Measurements from ENCODE around the gene AMPD3.

Gene AMPD3

DNA sequence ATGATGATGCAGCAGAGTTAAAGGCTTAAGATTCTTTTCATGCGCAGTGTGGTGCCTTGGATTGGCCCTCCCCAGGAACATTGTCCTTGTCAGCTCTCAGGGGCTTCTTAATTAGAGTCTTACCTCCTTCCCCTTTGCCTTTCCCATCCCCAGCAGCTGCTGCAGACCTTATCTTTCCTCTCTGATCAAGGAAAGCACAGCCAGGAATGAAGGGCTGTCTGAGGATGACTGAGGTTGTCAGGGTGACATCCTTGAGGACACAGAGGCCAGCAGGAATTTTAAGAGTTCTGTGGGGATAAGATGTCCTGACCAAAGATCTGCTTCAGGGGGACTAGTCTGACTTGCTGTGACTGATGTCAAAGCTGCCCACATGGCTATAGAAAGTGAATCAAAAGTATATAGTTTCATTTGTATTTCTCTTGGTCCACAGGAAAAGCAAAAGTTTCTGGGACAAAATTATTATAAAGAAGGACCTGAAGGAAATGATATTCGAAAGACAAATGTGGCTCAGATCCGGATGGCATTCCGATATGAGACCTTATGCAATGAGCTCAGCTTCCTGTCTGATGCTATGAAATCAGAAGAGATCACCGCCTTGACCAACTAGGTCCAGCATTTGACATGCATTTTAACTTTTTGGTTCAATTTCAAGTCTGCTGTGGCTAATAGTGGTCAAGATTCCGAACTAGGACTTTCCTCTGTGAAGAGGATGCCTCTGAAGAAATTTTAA, 50.4 kb downstream of the AMPD3 start:
- TF ChIP-seq NFIC (IDR thresholded peaks at IDR 0.05) (no peak), TAF1 (IDR thresholded peaks at IDR 0.05; ENCODE audit: low read depth) (no peak), CREB1 (IDR thresholded peaks at IDR 0.05; ENCODE audit: low read depth) (no peak)
- TF ChIP-seq, protein P1, sequence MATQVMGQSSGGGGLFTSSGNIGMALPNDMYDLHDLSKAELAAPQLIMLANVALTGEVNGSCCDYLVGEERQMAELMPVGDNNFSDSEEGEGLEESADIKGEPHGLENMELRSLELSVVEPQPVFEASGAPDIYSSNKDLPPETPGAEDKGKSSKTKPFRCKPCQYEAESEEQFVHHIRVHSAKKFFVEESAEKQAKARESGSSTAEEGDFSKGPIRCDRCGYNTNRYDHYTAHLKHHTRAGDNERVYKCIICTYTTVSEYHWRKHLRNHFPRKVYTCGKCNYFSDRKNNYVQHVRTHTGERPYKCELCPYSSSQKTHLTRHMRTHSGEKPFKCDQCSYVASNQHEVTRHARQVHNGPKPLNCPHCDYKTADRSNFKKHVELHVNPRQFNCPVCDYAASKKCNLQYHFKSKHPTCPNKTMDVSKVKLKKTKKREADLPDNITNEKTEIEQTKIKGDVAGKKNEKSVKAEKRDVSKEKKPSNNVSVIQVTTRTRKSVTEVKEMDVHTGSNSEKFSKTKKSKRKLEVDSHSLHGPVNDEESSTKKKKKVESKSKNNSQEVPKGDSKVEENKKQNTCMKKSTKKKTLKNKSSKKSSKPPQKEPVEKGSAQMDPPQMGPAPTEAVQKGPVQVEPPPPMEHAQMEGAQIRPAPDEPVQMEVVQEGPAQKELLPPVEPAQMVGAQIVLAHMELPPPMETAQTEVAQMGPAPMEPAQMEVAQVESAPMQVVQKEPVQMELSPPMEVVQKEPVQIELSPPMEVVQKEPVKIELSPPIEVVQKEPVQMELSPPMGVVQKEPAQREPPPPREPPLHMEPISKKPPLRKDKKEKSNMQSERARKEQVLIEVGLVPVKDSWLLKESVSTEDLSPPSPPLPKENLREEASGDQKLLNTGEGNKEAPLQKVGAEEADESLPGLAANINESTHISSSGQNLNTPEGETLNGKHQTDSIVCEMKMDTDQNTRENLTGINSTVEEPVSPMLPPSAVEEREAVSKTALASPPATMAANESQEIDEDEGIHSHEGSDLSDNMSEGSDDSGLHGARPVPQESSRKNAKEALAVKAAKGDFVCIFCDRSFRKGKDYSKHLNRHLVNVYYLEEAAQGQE (IDR thresholded peaks at IDR 0.05; ENCODE audit: low read depth): no peak
- TF ChIP-seq, protein P2, sequence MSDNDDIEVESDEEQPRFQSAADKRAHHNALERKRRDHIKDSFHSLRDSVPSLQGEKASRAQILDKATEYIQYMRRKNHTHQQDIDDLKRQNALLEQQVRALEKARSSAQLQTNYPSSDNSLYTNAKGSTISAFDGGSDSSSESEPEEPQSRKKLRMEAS (IDR thresholded peaks at IDR 0.05): no peak

DNA sequence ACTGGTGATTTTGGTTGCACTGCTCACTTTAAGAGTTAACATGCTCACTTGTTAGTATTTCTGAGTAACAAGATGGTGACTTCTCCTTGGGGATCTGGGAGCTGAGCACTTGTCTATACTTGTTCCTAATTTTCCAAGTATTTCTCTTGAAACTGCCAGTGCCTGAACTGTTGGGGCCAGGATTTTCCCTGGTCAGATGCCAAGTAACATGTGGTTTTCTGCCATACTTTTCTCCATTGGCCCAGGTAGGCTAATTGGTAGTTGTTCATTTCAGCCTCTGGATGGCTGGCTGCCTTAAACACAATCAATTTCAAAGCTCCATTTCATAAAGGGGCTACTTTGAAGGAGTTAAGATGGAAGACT, 50.9 kb downstream of the AMPD3 start:
- TF ChIP-seq, protein P3, sequence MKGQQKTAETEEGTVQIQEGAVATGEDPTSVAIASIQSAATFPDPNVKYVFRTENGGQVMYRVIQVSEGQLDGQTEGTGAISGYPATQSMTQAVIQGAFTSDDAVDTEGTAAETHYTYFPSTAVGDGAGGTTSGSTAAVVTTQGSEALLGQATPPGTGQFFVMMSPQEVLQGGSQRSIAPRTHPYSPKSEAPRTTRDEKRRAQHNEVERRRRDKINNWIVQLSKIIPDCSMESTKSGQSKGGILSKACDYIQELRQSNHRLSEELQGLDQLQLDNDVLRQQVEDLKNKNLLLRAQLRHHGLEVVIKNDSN (IDR thresholded peaks at IDR 0.05): no peak
- TF ChIP-seq, protein P1 (IDR thresholded peaks at IDR 0.05; ENCODE audit: low read depth): no peak
- TF ChIP-seq CEBPB (IDR thresholded peaks at IDR 0.05) (no peak), CREB1 (IDR thresholded peaks at IDR 0.05; ENCODE audit: low read depth) (no peak), RAD21 (IDR thresholded peaks at IDR 0.05; ENCODE audit: low read depth) (no peak), TAF1 (IDR thresholded peaks at IDR 0.05; ENCODE audit: low read depth) (no peak), YY1 (IDR thresholded peaks at IDR 0.05; ENCODE audit: low read depth) (no peak), ZBTB7A (IDR thresholded peaks at IDR 0.05; ENCODE audit: low read depth) (no peak), TEAD4 (IDR thresholded peaks at IDR 0.05) (no peak), TCF12 (IDR thresholded peaks at IDR 0.05; ENCODE audit: low read depth) (no peak), EP300 (IDR thresholded peaks at IDR 0.05; ENCODE audit: borderline replicate concordance) (no peak), FOXM1 (IDR thresholded peaks at IDR 0.05; ENCODE audit: borderline replicate concordance, low read depth) (no peak)
- TF ChIP-seq, protein P2 (IDR thresholded peaks at IDR 0.05): no peak

DNA sequence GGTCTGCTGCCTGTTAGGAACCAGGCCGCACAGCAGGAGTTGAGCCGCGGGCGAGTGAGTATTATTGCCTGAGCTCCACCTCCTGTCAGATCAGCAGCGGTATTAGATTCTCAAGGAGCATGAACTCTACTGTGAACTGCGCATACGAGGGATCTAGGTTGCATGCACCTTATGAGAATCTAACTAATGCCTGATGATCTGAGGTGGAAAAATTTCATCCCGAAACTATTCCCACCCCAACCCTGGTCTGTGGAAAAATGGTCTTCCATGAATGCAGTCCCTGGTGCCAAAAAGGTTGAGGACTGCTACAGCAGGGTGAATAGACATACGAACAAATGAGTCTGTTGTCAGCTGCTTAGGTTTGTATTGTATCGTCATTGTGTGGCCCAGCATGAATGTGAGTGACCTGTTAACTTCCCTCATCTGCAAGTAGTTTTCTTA, 56.1 kb downstream of the AMPD3 start:
- TF ChIP-seq CEBPB (IDR thresholded peaks at IDR 0.05) (no peak), RAD21 (IDR thresholded peaks at IDR 0.05; ENCODE audit: low read depth) (peak; percentile 29)

DNA sequence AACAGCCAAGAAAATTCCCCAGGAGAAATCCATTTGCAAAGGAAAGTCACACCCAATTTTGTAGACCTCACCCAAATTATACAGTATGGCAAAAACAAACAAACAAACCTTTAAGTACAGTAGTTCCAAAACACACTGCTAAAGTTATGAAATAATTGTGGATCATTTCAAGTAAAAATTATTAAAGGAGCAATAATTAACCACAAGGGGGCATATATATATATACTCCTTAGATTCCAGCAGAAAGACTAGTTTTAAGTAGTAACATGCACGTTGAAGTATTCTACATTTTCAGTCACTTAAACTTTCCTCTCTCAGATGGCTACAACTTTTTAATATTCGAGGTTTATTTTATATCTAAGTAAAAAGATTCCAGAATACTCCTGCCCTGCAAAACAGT, 59.1 kb downstream of the AMPD3 start:
- TF ChIP-seq TEAD4 (IDR thresholded peaks at IDR 0.05) (no peak), NFIC (IDR thresholded peaks at IDR 0.05) (no peak), TCF12 (IDR thresholded peaks at IDR 0.05; ENCODE audit: low read depth) (no peak), EP300 (IDR thresholded peaks at IDR 0.05; ENCODE audit: borderline replicate concordance) (no peak), TAF1 (IDR thresholded peaks at IDR 0.05; ENCODE audit: low read depth) (no peak), ZBTB7A (IDR thresholded peaks at IDR 0.05; ENCODE audit: low read depth) (no peak), RAD21 (IDR thresholded peaks at IDR 0.05; ENCODE audit: low read depth) (no peak), YY1 (IDR thresholded peaks at IDR 0.05; ENCODE audit: low read depth) (no peak), EGR1 (IDR thresholded peaks at IDR 0.05) (no peak), CREB1 (IDR thresholded peaks at IDR 0.05; ENCODE audit: low read depth) (no peak)
- TF ChIP-seq, protein P3 (IDR thresholded peaks at IDR 0.05): no peak
- TF ChIP-seq, protein P2 (IDR thresholded peaks at IDR 0.05): no peak
- TF ChIP-seq, protein P1 (IDR thresholded peaks at IDR 0.05; ENCODE audit: low read depth): no peak
